HepG2 (cell line): ENCODE results near the gene CNIH3. TPM values are rescaled to one million over a fixed set of nuclear protein-coding genes. Genes with fewer than 3 reads are reported as not detected.

Experiments used
- ATAC-seq: fragments of 200-7000 bp; cut with Tn5 transposase; 3 replicates; pipeline ENCODE4 v1.9.1; 2020; ENCODE audit warnings: mild to moderate bottlenecking, moderate library complexity
- BruUV-seq: library from RNA; stranded (reverse); fragments of 400-500 nt; replicated peaks from 2 replicates; lab custom pipeline; 2021; lab: Mats Ljungman, UMichigan
- CTCF ChIA-PET: fragments of 300-600 bp; formaldehyde crosslinking; extraction: SDS; loops from one replicate; lab custom pipeline; 2021; ENCODE audit warnings: low total read pairs, inconsistent platforms, low intra/inter-chr PET ratio; lab: Yijun Ruan, JAX
- POLR2A ChIA-PET: fragments of 350-600 bp; sonication (Branson Sonifier 250); formaldehyde crosslinking; loops from one replicate; lab custom pipeline; 2020; ENCODE audit warnings: antibody characterized with exemption, inconsistent platforms; lab: Yijun Ruan, JAX
- DNase-seq: peaks from one replicate; pipeline ENCODE4 v3.0.0-alpha.2; 2015; ENCODE audit warnings: low spot score
- FAIRE-seq: peaks from 3 replicates; lab custom pipeline; 2011; peaks lifted over from hg19 to GRCh38; lab: Jason Lieb, UNC
- H2AFZ ChIP-seq: one replicate; pipeline ENCODE4 v1.6.1; 2011; ENCODE audit warnings: low read length, inconsistent platforms
- H3K27ac ChIP-seq: fragments of 300-600 bp; 3 replicates; pipeline ENCODE4 v1.8.0; 2011; ENCODE audit warnings: mixed run types, mild to moderate bottlenecking, mixed read lengths, low read length, inconsistent platforms; ENCODE audit not compliant: insufficient read depth; ENCODE audit errors: extremely low read length
- H3K27me3 ChIP-seq, 2 experiments: fragments of 200-600 bp in 1 of 2; 2 replicates in 1 of 2; 3 replicates in 1 of 2; pipeline versions ENCODE4 v1.6.0 to v1.8.0; 2011; ENCODE audit warnings: low read length in 2 of 2, mild to moderate bottlenecking in 2 of 2, moderate library complexity in 2 of 2, inconsistent platforms in 1 of 2; ENCODE audit not compliant: insufficient read depth in 2 of 2, control insufficient read depth in 1 of 2
- H3K36me3 ChIP-seq, 2 experiments: fragments of 200-600 bp in 1 of 2; replicated peaks in 1 of 2; 2 replicates in 1 of 2; 3 replicates in 1 of 2; pipeline versions ENCODE4 v1.5.1 to v1.8.0; 2011; ENCODE audit warnings: low read length in 2 of 2, inconsistent platforms in 1 of 2; ENCODE audit not compliant: insufficient read depth in 2 of 2, control insufficient read depth in 1 of 2
- H3K4me1 ChIP-seq: 2 replicates; pipeline ENCODE4 v1.5.1; 2012; ENCODE audit warnings: low read length, inconsistent platforms; ENCODE audit not compliant: insufficient read depth
- H3K4me2 ChIP-seq: 2 replicates; pipeline ENCODE4 v1.6.0; 2011; ENCODE audit warnings: low read depth, low read length, inconsistent platforms
- H3K4me3 ChIP-seq, 3 experiments: fragments of 200-600 bp in 1 of 3; sonication (generic), shearing (Covaris generic) in 1 of 3; replicated peaks in 1 of 3; 2 replicates each; pipeline ENCODE4 v1.5.1; 2011 to 2016; ENCODE audit warnings: low read length in 3 of 3, inconsistent platforms in 2 of 3, low read depth in 2 of 3, mild to moderate bottlenecking in 2 of 3, control low read depth in 1 of 3, mixed read lengths in 1 of 3; ENCODE audit not compliant: insufficient read depth in 1 of 3
- H3K79me2 ChIP-seq: one replicate; pipeline ENCODE4 v1.6.1; 2011; ENCODE audit warnings: low read length, inconsistent platforms; ENCODE audit not compliant: insufficient read depth
- H3K9ac ChIP-seq: 2 replicates; pipeline ENCODE4 v1.6.0; 2011; ENCODE audit warnings: mild to moderate bottlenecking, low read depth, low read length, inconsistent platforms; ENCODE audit not compliant: insufficient read depth
- H3K9me3 ChIP-seq: 2 replicates; pipeline ENCODE4 v1.5.1; 2012; ENCODE audit warnings: mild to moderate bottlenecking, low read length
- H4K20me1 ChIP-seq: 2 replicates; pipeline ENCODE4 v1.6.0; 2011; ENCODE audit warnings: inconsistent platforms, mild to moderate bottlenecking, low read length, moderate library complexity; ENCODE audit not compliant: insufficient read depth
- HDAC6 ChIP-seq: fragments of 200-600 bp; sonication (generic); IDR thresholded peaks from 2 replicates; pipeline ENCODE4 v1.7.0; 2017; ENCODE audit warnings: mild to moderate bottlenecking, antibody characterized with exemption, low read length, low read depth
- KDM2A ChIP-seq: sonication (generic); formaldehyde crosslinking; IDR thresholded peaks from 2 replicates; pipeline ENCODE4 v1.4.0; 2020; ENCODE audit warnings: low read depth, missing genetic modification reagents, borderline replicate concordance
- PAWR ChIP-seq: sonication (generic); formaldehyde crosslinking; IDR thresholded peaks from 2 replicates; pipeline ENCODE4 v1.4.0; 2020; ENCODE audit warnings: missing genetic modification reagents, mild to moderate bottlenecking, borderline replicate concordance
- POLR2G ChIP-seq: fragments of 200-400 bp; formaldehyde crosslinking; IDR thresholded peaks from 2 replicates; pipeline ENCODE4 v1.6.1; 2018; ENCODE audit warnings: mild to moderate bottlenecking, low read depth, low read length, moderate library complexity
- SALL1 ChIP-seq: sonication (generic); formaldehyde crosslinking; IDR thresholded peaks from 2 replicates; pipeline ENCODE4 v1.8.0; 2022; ENCODE audit warnings: mild to moderate bottlenecking, missing genetic modification reagents
- SMYD3 ChIP-seq: sonication (generic); formaldehyde crosslinking; IDR thresholded peaks from 2 replicates; pipeline ENCODE4 v1.8.1; 2023; ENCODE audit warnings: mild to moderate bottlenecking, missing genetic modification reagents
- THAP11 ChIP-seq: IDR thresholded peaks from 2 replicates; pipeline ENCODE4 v1.6.1; 2016; ENCODE audit warnings: missing biosample characterization, missing genetic modification reagents
- TMF1 ChIP-seq: sonication (generic); formaldehyde crosslinking; IDR thresholded peaks from 2 replicates; pipeline ENCODE4 v1.8.1; 2022; ENCODE audit warnings: low read depth, missing genetic modification reagents
- ZBTB8A ChIP-seq: sonication (generic); formaldehyde crosslinking; IDR thresholded peaks from 2 replicates; pipeline ENCODE4 v1.4.0; 2020; ENCODE audit warnings: mild to moderate bottlenecking, low read depth, missing genetic modification reagents, borderline replicate concordance
- ZNF30 ChIP-seq: sonication (generic); formaldehyde crosslinking; IDR thresholded peaks from 2 replicates; pipeline ENCODE4 v1.5.0; 2020; ENCODE audit warnings: mild to moderate bottlenecking, missing genetic modification reagents
- ZNF484 ChIP-seq: sonication (generic); formaldehyde crosslinking; IDR thresholded peaks from 2 replicates; pipeline ENCODE4 v1.5.1; 2020; ENCODE audit warnings: mild to moderate bottlenecking, low read depth, missing genetic modification reagents, borderline replicate concordance
- WGBS: methylation state at CpG from one replicate; pipeline ENCODE4 v1.1.6; 2017; ENCODE audit warnings: low lambda C conversion rate; 5-methylcytosine and 5-hydroxymethylcytosine counted together
- in situ Hi-C: cut with HindIII; loops from 2 replicates; pipeline ENCODE4 v1.10.0; 2017; ENCODE audit warnings: low pct_unique_long_range_greater_than_20kb; ENCODE audit not compliant: extremely low pct_ligation_motif_present
- intact Hi-C: fragments of 100-400 bp; cut with micrococcal nuclease; formaldehyde crosslinking; loops from one replicate; pipeline ENCODE4 v1.10.0; 2022; ENCODE audit not compliant: unreplicated experiment
- polyA plus RNA-seq, 8 experiments: library from polyadenylated mRNA; depleted of rRNA in 3 of 8; stranded (reverse) in 7 of 8; unstranded in 1 of 8; fragments of >200 nt; fragmentation: Illumina TruSeq in 4 of 8; extraction: Trizol in 4 of 8; gene quantifications; 2 replicates each; pipeline versions ENCODE4 v1.2.1 to v1.2.3, GENCODE V29; 2011 to 2016; ENCODE audit warnings: low read depth in 4 of 8, missing spikeins in 1 of 8, mixed read lengths in 1 of 8; ENCODE audit not compliant: insufficient read depth in 1 of 8
- total RNA-seq, 5 experiments: library from RNA; depleted of rRNA; stranded (reverse); fragments of >200 nt; fragmentation: Illumina TruSeq; extraction: Trizol; gene quantifications; 2 replicates each; pipeline ENCODE4 v1.2.3, GENCODE V29; 2016; ENCODE audit warnings: low read depth in 1 of 5
- TF ChIP-seq, protein P1 (sequence below): sonication (generic); formaldehyde crosslinking; conservative IDR thresholded peaks from 2 replicates; pipeline ENCODE4 v1.4.0; 2020; ENCODE audit warnings: mild to moderate bottlenecking, missing genetic modification reagents, moderate library complexity
- TF ChIP-seq, protein P2 (sequence below): sonication (generic); formaldehyde crosslinking; IDR thresholded peaks from 2 replicates; pipeline ENCODE4 v1.5.0; 2020; ENCODE audit warnings: mild to moderate bottlenecking, missing genetic modification reagents
- TF ChIP-seq, protein P3 (sequence below): IDR thresholded peaks from 2 replicates; pipeline ENCODE4 v1.6.1; 2016; ENCODE audit warnings: missing biosample characterization, missing genetic modification reagents, low read depth
- TF ChIP-seq, protein P4 (sequence below): conservative IDR thresholded peaks from 2 replicates; pipeline ENCODE4 v1.6.1; 2018; ENCODE audit warnings: missing genetic modification reagents

The CNIH3 gene
- total and polyA plus RNA-seq, 2 of the 13 experiments (the other 11 are each of a cell fraction or from before 2014, with no cell fraction given): 0.36 to 1.1 TPM

DNA sequence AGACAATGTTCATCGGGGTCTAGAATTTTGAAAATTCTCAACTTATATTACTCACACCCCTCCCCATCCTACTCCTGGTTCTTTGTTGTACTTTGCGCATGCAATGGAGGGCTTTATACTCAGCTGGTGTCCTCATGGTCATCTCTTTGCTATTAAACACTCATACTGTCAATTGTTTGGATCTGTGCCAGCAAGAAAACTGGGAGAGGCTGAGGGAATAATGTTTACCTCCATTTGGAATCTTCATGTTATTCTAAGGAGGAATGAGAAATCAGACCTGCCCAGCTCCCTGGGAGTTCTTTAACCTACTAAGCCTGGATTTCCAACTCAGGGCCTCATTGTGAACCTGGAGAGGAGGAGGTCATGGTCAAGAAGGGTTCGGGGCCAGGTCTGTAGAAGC lies 169.5 kb downstream of the CNIH3 start:
- H2AFZ ChIP-seq: no peak overlapping the region
- H3K27ac ChIP-seq: no peak overlapping the region
- no peak overlapping the region for H3K9ac ChIP-seq
- H3K27me3 ChIP-seq: no peaks in the 10 kb centered on the region
- H4K20me1 ChIP-seq: no peaks in the 10 kb centered on the region
- no peaks in the 10 kb centered on the region for H3K9me3 ChIP-seq
- ChIA-PET POLR2A (no interaction called here), CTCF (no interaction called here)
- H3K36me3 ChIP-seq: no peaks in the 10 kb centered on the region
- intact Hi-C loops (no loop called here), in situ Hi-C loops (no loop called here)
- FAIRE-seq: no peak
- ATAC-seq: no peak
- no peak overlapping the region for H3K4me3 ChIP-seq
- WGBS: 50% methylated on average over 3 of the region's 3 CpGs
- DNase-seq: no peak
- no peaks in the 10 kb centered on the region for H3K79me2 ChIP-seq
- H3K4me1 ChIP-seq: peaks cover 15% of the 10 kb centered on the region
- no peak overlapping the region for H3K4me2 ChIP-seq
- no TSS peak for BruUV-seq
- TF ChIP-seq, protein P1, sequence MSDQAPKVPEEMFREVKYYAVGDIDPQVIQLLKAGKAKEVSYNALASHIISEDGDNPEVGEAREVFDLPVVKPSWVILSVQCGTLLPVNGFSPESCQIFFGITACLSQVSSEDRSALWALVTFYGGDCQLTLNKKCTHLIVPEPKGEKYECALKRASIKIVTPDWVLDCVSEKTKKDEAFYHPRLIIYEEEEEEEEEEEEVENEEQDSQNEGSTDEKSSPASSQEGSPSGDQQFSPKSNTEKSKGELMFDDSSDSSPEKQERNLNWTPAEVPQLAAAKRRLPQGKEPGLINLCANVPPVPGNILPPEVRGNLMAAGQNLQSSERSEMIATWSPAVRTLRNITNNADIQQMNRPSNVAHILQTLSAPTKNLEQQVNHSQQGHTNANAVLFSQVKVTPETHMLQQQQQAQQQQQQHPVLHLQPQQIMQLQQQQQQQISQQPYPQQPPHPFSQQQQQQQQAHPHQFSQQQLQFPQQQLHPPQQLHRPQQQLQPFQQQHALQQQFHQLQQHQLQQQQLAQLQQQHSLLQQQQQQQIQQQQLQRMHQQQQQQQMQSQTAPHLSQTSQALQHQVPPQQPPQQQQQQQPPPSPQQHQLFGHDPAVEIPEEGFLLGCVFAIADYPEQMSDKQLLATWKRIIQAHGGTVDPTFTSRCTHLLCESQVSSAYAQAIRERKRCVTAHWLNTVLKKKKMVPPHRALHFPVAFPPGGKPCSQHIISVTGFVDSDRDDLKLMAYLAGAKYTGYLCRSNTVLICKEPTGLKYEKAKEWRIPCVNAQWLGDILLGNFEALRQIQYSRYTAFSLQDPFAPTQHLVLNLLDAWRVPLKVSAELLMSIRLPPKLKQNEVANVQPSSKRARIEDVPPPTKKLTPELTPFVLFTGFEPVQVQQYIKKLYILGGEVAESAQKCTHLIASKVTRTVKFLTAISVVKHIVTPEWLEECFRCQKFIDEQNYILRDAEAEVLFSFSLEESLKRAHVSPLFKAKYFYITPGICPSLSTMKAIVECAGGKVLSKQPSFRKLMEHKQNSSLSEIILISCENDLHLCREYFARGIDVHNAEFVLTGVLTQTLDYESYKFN (CRISPR knock-in tag): no peak
- TF ChIP-seq, protein P2, sequence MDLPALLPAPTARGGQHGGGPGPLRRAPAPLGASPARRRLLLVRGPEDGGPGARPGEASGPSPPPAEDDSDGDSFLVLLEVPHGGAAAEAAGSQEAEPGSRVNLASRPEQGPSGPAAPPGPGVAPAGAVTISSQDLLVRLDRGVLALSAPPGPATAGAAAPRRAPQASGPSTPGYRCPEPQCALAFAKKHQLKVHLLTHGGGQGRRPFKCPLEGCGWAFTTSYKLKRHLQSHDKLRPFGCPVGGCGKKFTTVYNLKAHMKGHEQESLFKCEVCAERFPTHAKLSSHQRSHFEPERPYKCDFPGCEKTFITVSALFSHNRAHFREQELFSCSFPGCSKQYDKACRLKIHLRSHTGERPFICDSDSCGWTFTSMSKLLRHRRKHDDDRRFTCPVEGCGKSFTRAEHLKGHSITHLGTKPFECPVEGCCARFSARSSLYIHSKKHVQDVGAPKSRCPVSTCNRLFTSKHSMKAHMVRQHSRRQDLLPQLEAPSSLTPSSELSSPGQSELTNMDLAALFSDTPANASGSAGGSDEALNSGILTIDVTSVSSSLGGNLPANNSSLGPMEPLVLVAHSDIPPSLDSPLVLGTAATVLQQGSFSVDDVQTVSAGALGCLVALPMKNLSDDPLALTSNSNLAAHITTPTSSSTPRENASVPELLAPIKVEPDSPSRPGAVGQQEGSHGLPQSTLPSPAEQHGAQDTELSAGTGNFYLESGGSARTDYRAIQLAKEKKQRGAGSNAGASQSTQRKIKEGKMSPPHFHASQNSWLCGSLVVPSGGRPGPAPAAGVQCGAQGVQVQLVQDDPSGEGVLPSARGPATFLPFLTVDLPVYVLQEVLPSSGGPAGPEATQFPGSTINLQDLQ: no peak
- no peak for TF ChIP-seq ZBTB8A (CRISPR knock-in tag)
- TF ChIP-seq, protein P3, sequence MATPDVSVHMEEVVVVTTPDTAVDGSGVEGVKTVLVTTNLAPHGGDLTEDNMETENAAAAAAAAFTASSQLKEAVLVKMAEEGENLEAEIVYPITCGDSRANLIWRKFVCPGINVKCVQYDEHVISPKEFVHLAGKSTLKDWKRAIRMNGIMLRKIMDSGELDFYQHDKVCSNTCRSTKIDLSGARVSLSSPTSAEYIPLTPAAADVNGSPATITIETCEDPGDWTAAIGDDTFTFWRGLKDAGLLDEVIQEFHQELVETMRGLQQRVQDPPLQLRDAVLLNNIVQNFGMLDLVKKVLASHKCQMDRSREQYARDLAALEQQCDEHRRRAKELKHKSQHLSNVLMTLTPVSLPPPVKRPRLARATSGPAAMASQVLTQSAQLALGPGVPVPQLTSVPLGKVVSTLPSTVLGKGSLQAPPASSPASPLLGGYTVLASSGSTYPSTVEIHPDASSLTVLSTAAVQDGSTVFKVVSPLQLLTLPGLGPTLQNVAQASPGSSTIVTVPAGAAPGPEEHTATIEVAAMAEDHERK (CRISPR knock-in tag): no peak
- TF ChIP-seq ZNF484 (CRISPR knock-in tag): no peak
- no peak for TF ChIP-seq PAWR
- TF ChIP-seq POLR2G: no peak
- no peak for TF ChIP-seq SMYD3 (CRISPR knock-in tag)
- TF ChIP-seq ZNF30: no peak
- TF ChIP-seq TMF1: no peak
- no peak for TF ChIP-seq KDM2A
- TF ChIP-seq THAP11 (CRISPR knock-in tag): no peak
- no peak for TF ChIP-seq HDAC6
- TF ChIP-seq, protein P4, sequence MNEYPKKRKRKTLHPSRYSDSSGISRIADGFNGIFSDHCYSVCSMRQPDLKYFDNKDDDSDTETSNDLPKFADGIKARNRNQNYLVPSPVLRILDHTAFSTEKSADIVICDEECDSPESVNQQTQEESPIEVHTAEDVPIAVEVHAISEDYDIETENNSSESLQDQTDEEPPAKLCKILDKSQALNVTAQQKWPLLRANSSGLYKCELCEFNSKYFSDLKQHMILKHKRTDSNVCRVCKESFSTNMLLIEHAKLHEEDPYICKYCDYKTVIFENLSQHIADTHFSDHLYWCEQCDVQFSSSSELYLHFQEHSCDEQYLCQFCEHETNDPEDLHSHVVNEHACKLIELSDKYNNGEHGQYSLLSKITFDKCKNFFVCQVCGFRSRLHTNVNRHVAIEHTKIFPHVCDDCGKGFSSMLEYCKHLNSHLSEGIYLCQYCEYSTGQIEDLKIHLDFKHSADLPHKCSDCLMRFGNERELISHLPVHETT: no peak
- no peak for TF ChIP-seq SALL1
